HUES48 (cell line): ENCODE results near the gene MYO1E.

Experiments
- H3K27ac ChIP-seq: one replicate; pipeline ENCODE4 v1.7.0; 2013; ENCODE audit warnings: low read depth, low read length, inconsistent platforms
- H3K27me3 ChIP-seq: 2 replicates; pipeline ENCODE4 v1.6.1; 2013; ENCODE audit warnings: mild to moderate bottlenecking, low read length; ENCODE audit not compliant: control insufficient read depth, insufficient read depth
- H3K36me3 ChIP-seq: 2 replicates; pipeline ENCODE4 v1.6.1; 2013; ENCODE audit warnings: low read length; ENCODE audit not compliant: control insufficient read depth, insufficient read depth
- H3K4me1 ChIP-seq: 2 replicates; pipeline ENCODE4 v1.6.1; 2013; ENCODE audit warnings: mild to moderate bottlenecking, low read length; ENCODE audit not compliant: control insufficient read depth, insufficient read depth
- H3K4me3 ChIP-seq: 2 replicates; pipeline ENCODE4 v1.5.1; 2013; ENCODE audit warnings: mild to moderate bottlenecking, low read depth, low read length
- H3K9ac ChIP-seq: 2 replicates; pipeline ENCODE4 v1.6.1; 2013; ENCODE audit warnings: mild to moderate bottlenecking, low read depth, low read length, moderate library complexity
- H3K9me3 ChIP-seq: 2 replicates; pipeline ENCODE4 v1.6.1; 2013; ENCODE audit warnings: low read length; ENCODE audit not compliant: control insufficient read depth, insufficient read depth

Gene MYO1E

GRCh38 chr15:59247364-59247763 is 125.3 kb downstream of the MYO1E start:
- H3K4me3 ChIP-seq = no peak overlapping the region
- H3K36me3 ChIP-seq = peaks cover 29% of the 10 kb centered on the region
- H3K9me3 ChIP-seq = no peaks in the 10 kb centered on the region
- no peak overlapping the region for H3K9ac ChIP-seq
- H3K27me3 ChIP-seq = no peaks in the 10 kb centered on the region
- H3K4me1 ChIP-seq = peaks cover 3% of the 10 kb centered on the region; the same call in 1 of the 2 replicates
- H3K27ac ChIP-seq = no peak overlapping the region

- Histone ChIP-seq H3K4me1 (peaks cover 3% of the 10 kb centered on the region; the same call in 1 of the 2 replicates), H3K9ac (no peak overlapping the region), H3K4me3 (no peak overlapping the region), H3K27me3 (no peaks in the 10 kb centered on the region), H3K36me3 (peaks cover 29% of the 10 kb centered on the region), H3K27ac (no peak overlapping the region), H3K9me3 (no peaks in the 10 kb centered on the region)
Measured at GRCh38 chr15:59245559-59245958, 127.1 kb downstream of the MYO1E start.

DNA sequence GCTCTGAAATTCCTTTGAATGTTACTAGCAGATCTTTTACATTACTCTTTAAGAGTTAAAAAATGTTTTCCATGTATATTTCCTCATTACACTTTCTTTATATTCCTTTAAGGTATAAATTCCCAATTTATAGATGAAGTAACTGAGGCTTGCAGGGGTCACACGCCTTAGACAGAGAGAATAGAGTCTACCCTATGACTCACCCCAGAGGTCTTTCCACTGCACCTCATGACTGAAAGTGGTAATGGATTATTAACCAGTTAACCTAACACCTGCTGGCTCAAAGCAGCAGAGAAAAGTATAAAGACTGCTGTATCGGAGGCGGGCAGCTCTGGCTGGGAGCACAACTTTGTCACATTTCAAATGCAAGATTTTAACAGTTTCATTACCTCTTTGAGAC is 128.3 kb downstream of the MYO1E start:
- no peak overlapping the region for H3K9ac ChIP-seq
- H3K4me3 ChIP-seq = no peak overlapping the region
- H3K27ac ChIP-seq = no peak overlapping the region
- peaks cover 29% of the 10 kb centered on the region for H3K36me3 ChIP-seq
- H3K27me3 ChIP-seq = no peaks in the 10 kb centered on the region
- peaks cover 3% of the 10 kb centered on the region; the same call in 1 of the 2 replicates for H3K4me1 ChIP-seq
- H3K9me3 ChIP-seq = no peaks in the 10 kb centered on the region

- no peak overlapping the region for H3K9ac ChIP-seq
Measured at GRCh38 chr15:59243622-59244021, 129.0 kb downstream of the MYO1E start.

DNA sequence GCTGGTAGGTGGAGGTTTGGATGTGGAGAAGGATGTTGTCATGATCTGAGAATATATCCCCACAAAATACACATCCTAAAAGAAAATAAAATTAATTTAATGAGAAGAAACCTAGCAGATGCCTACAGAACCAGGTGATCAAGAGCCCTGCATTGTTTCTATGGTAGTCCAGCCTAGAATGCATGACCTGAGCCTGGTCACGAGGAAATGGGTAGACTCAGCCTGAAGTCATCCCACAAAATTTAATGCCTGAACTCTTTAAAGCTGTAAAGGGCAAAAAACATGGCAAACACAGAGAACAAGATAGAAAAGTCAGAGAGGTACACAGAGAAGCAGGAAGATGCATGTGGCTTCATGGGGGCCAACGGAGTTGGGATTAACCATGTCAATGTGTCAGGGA is 130.0 kb downstream of the MYO1E start:
- H3K27me3 ChIP-seq = no peaks in the 10 kb centered on the region
- H3K36me3 ChIP-seq = peaks cover 29% of the 10 kb centered on the region

More at GRCh38 chr15:59243622-59244021, 129.0 kb downstream of the MYO1E start:
- no peaks in the 10 kb centered on the region for H3K9me3 ChIP-seq
- H3K4me1 ChIP-seq = peaks cover 3% of the 10 kb centered on the region; the same call in 1 of the 2 replicates
- H3K4me3 ChIP-seq = no peak overlapping the region
- no peaks in the 10 kb centered on the region for H3K27me3 ChIP-seq
- H3K36me3 ChIP-seq = peaks cover 29% of the 10 kb centered on the region
- no peak overlapping the region for H3K27ac ChIP-seq

DNA sequence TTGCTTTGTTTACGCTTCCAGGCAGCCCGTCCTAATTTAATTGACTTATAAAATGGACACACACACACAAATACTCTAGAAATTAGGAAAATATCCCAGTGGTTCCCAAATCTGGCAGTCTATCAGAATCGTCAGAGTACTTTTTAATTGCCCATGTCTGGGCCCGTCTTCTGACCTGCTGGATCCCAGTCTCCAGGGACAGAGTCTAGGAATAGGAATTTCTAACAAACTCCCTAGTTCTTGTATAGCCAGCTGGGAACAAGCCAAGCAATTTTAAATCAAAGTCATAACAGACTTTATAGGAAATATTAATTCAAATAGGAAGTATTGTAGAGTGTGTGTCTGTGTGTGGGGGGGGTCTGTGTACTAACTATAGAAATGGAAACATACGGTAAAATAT is 132.6 kb downstream of the MYO1E start:
- H3K27me3 ChIP-seq = no peaks in the 10 kb centered on the region
- H3K4me3 ChIP-seq = no peak overlapping the region
- H3K9me3 ChIP-seq = no peaks in the 10 kb centered on the region
- peaks cover 30% of the 10 kb centered on the region for H3K36me3 ChIP-seq
- no peak overlapping the region for H3K9ac ChIP-seq
- H3K4me1 ChIP-seq = peaks cover 18% of the 10 kb centered on the region
- no peak overlapping the region for H3K27ac ChIP-seq

More for the DNA sequence above, 130.0 kb downstream of the MYO1E start:
- H3K27ac ChIP-seq = no peak overlapping the region
- H3K4me1 ChIP-seq = peaks cover 7% of the 10 kb centered on the region
- H3K9me3 ChIP-seq = no peaks in the 10 kb centered on the region
- no peak overlapping the region for H3K4me3 ChIP-seq
- no peak overlapping the region for H3K9ac ChIP-seq

- Histone ChIP-seq H3K27me3 (no peaks in the 10 kb centered on the region), H3K4me3 (no peak overlapping the region), H3K36me3 (peaks cover 20% of the 10 kb centered on the region), H3K9ac (no peak overlapping the region), H3K4me1 (peaks cover 18% of the 10 kb centered on the region), H3K27ac (peak overlapping the region; percentile 34), H3K9me3 (no peaks in the 10 kb centered on the region)
Measured at GRCh38 chr15:59237924-59238331, 134.7 kb downstream of the MYO1E start.

GRCh38 chr15:59237119-59237855 is 135.4 kb downstream of the MYO1E start:
- Histone ChIP-seq H3K4me3 (no peak overlapping the region), H3K9me3 (no peaks in the 10 kb centered on the region), H3K4me1 (peaks cover 18% of the 10 kb centered on the region), H3K36me3 (peaks cover 14% of the 10 kb centered on the region), H3K27me3 (no peaks in the 10 kb centered on the region), H3K9ac (no peak overlapping the region), H3K27ac (peak overlapping the region; percentile 34)

GRCh38 chr15:59236394-59236793 is 136.3 kb downstream of the MYO1E start:
- H3K4me1 ChIP-seq = peaks cover 18% of the 10 kb centered on the region
- H3K36me3 ChIP-seq = peaks cover 15% of the 10 kb centered on the region
- H3K9me3 ChIP-seq = no peaks in the 10 kb centered on the region
- H3K27ac ChIP-seq = no peak overlapping the region
- H3K27me3 ChIP-seq = no peaks in the 10 kb centered on the region
- no peak overlapping the region for H3K4me3 ChIP-seq
- no peak overlapping the region for H3K9ac ChIP-seq

DNA sequence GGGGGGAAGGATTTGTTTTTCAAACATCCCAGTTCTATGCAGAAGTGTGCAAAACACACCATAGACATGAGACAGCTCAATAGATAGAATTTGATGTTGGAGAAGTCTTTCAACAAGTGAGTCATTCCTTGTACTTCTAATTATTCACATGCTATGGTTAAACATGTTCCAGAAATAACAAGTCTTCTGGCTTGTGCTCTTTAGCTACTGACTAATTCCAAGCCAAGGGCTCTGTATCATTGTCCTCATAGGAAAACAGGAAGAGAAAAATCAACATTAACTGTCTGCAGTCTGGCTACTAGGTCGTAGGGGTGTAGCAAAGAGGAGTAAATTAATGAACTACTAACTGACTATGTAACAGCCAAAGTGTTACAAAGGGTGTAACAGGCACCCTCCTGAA is 140.2 kb downstream of the MYO1E start:
- Histone ChIP-seq H3K9me3 (no peaks in the 10 kb centered on the region), H3K4me3 (no peak overlapping the region), H3K27ac (no peak overlapping the region), H3K9ac (no peak overlapping the region), H3K36me3 (peaks cover 26% of the 10 kb centered on the region), H3K4me1 (peaks cover 11% of the 10 kb centered on the region; the same call in 1 of the 2 replicates), H3K27me3 (no peaks in the 10 kb centered on the region)

DNA sequence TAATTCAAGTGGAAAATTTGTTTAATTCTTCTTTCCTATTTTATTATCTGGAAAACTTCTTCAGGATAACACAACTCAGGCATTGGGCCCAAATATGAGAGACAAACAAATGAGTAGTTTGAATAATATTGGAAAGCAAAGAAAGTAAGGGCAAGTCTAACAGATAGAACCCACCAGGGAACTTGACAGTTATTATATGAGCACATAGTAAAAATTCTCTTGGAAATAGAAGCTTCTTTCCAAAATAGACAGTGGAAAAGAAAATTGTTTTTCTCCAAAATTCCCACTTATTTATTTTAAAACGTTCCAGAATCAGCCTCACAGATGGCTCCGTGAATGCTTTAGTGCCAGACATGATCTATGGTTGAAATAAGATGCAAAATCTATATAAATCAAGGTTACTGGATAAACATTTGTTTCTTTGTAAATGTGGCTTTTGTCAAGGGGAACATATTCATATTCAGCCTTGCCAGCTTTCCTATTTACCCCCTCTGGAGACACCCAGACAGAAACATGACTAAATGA is 142.1 kb downstream of the MYO1E start:
- Histone ChIP-seq H3K27ac (no peak overlapping the region), H3K36me3 (peaks cover 39% of the 10 kb centered on the region)

More for the DNA sequence above, 142.1 kb downstream of the MYO1E start:
- Histone ChIP-seq H3K9ac (no peak overlapping the region), H3K4me3 (no peak overlapping the region), H3K27me3 (no peaks in the 10 kb centered on the region), H3K4me1 (no peaks in the 10 kb centered on the region), H3K9me3 (no peaks in the 10 kb centered on the region)
